WTC11 (cell line): Measurements from ENCODE around the gene TJAP1.

ENCODE experiments used
- ATF2 ChIP-seq: sonication (generic); formaldehyde crosslinking; IDR thresholded peaks from 2 replicates; pipeline ENCODE4 v1.8.1; 2022; ENCODE audit warnings: low read depth, missing genetic modification reagents, borderline replicate concordance
- CTCF ChIP-seq: fragments of 200-600 bp; IDR thresholded peaks from 2 replicates; pipeline ENCODE4 v1.8.0; 2022; ENCODE audit warnings: antibody characterized with exemption
- E2F4 ChIP-seq: sonication (generic); formaldehyde crosslinking; IDR thresholded peaks from 2 replicates; pipeline ENCODE4 v1.8.1; 2022; ENCODE audit warnings: low read depth, mild to moderate bottlenecking, moderate library complexity, missing genetic modification reagents, borderline replicate concordance
- EMX1 ChIP-seq: fragments of 250-450 bp; sonication (Bioruptor Pico); IDR thresholded peaks from 2 replicates; pipeline ENCODE4 v1.8.0; 2021; ENCODE audit warnings: mild to moderate bottlenecking
- ESRRA ChIP-seq: sonication (generic); formaldehyde crosslinking; IDR thresholded peaks from 2 replicates; pipeline ENCODE4 v1.8.1; 2022; ENCODE audit warnings: mild to moderate bottlenecking, missing genetic modification reagents, borderline replicate concordance
- FOXK1 ChIP-seq: sonication (generic); formaldehyde crosslinking; IDR thresholded peaks from 2 replicates; pipeline ENCODE4 v1.8.0; 2022; ENCODE audit warnings: mild to moderate bottlenecking, moderate library complexity, missing genetic modification reagents
- GABPB1 ChIP-seq: sonication (generic); formaldehyde crosslinking; IDR thresholded peaks from 2 replicates; pipeline ENCODE4 v1.8.1; 2023; ENCODE audit warnings: mild to moderate bottlenecking, missing genetic modification reagents
- IRF2 ChIP-seq: sonication (generic); formaldehyde crosslinking; IDR thresholded peaks from 2 replicates; pipeline ENCODE4 v1.8.0; 2022; ENCODE audit warnings: low read depth, missing genetic modification reagents, borderline replicate concordance
- JAZF1 ChIP-seq: fragments of 250-450 bp; sonication (Bioruptor Pico); IDR thresholded peaks from 2 replicates; pipeline ENCODE4 v1.9.0; 2021; ENCODE audit warnings: moderate library complexity, mild to moderate bottlenecking, inconsistent platforms
- STAT6 ChIP-seq: sonication (generic); formaldehyde crosslinking; conservative IDR thresholded peaks from 2 replicates; pipeline ENCODE4 v1.8.1; 2023; ENCODE audit warnings: mild to moderate bottlenecking, low read depth, missing genetic modification reagents, moderate library complexity
- TP53 ChIP-seq: sonication (generic); formaldehyde crosslinking; IDR thresholded peaks from 2 replicates; pipeline ENCODE4 v1.8.1; 2023; ENCODE audit warnings: mild to moderate bottlenecking, missing genetic modification reagents
- USF1 ChIP-seq: sonication (generic); formaldehyde crosslinking; IDR thresholded peaks from 2 replicates; pipeline ENCODE4 v1.8.0; 2022; ENCODE audit warnings: mild to moderate bottlenecking, missing genetic modification reagents
- USF2 ChIP-seq: sonication (generic); formaldehyde crosslinking; IDR thresholded peaks from 2 replicates; pipeline ENCODE4 v1.8.1; 2023; ENCODE audit warnings: mild to moderate bottlenecking, missing genetic modification reagents, moderate library complexity
- ZMAT4 ChIP-seq: fragments of 250-450 bp; sonication (Bioruptor Pico); IDR thresholded peaks from 2 replicates; pipeline ENCODE4 v1.9.0; 2021; ENCODE audit warnings: mild to moderate bottlenecking

GRCh38 chr6:43509984-43510826 lies 32.8 kb downstream of the TJAP1 start, which contains the start of gene LRRC73:
- TF ChIP-seq CTCF (no peak), ESRRA (CRISPR knock-in tag) (no peak), TP53 (no peak), EMX1 (CRISPR knock-in tag) (no peak), USF1 (CRISPR knock-in tag) (no peak), STAT6 (CRISPR knock-in tag) (no peak), USF2 (no peak), E2F4 (CRISPR knock-in tag) (no peak), GABPB1 (CRISPR knock-in tag) (0 out of 2 replicates have a peak, but pooled peaks have one; percentile 38), ZMAT4 (CRISPR knock-in tag) (no peak), FOXK1 (no peak; the same call in 1 of the 2 replicates), ATF2 (CRISPR knock-in tag) (no peak), JAZF1 (CRISPR knock-in tag) (no peak), IRF2 (CRISPR knock-in tag) (no peak)
